Liver (tissue), 3 donors: ENCODE measurements around the gene CBX4.

Experiments used
- FOXA1 ChIP-seq: IDR thresholded peaks from 2 replicates; pipeline ENCODE4 v1.6.1; 2016; ENCODE audit warnings: antibody characterized with exemption
- GABPA ChIP-seq, 2 donors: IDR thresholded peaks in 1 of 2; conservative IDR thresholded peaks in 1 of 2; 2 replicates each; pipeline ENCODE4 v1.6.1; 2016; ENCODE audit warnings: antibody characterized with exemption in 2 of 2, mild to moderate bottlenecking in 1 of 2, moderate library complexity in 1 of 2
- HNF4A ChIP-seq, 2 donors: conservative IDR thresholded peaks; 2 replicates each; pipeline ENCODE4 v1.6.1; 2016; ENCODE audit warnings: antibody characterized with exemption in 2 of 2, mild to moderate bottlenecking in 2 of 2
- JUND ChIP-seq, 2 donors: IDR thresholded peaks; 2 replicates each; pipeline ENCODE4 v1.6.1; 2016; ENCODE audit warnings: antibody characterized with exemption in 2 of 2
- NR2F2 ChIP-seq: IDR thresholded peaks from 2 replicates; pipeline ENCODE4 v1.6.1; 2016; ENCODE audit warnings: antibody characterized with exemption
- RXRA ChIP-seq, 2 donors: IDR thresholded peaks; 2 replicates each; pipeline ENCODE4 v1.6.1; 2017 to 2018; ENCODE audit warnings: antibody characterized with exemption in 2 of 2, mild to moderate bottlenecking in 1 of 2
- SP1 ChIP-seq: IDR thresholded peaks from 2 replicates; pipeline ENCODE4 v1.6.1; 2018; ENCODE audit warnings: antibody characterized with exemption, mild to moderate bottlenecking
- TAF1 ChIP-seq: conservative IDR thresholded peaks from 2 replicates; pipeline ENCODE4 v1.6.1; 2016; ENCODE audit warnings: antibody characterized with exemption, mild to moderate bottlenecking
- YY1 ChIP-seq: IDR thresholded peaks from 2 replicates; pipeline ENCODE4 v1.6.1; 2016; ENCODE audit warnings: antibody characterized with exemption, mild to moderate bottlenecking
- TF ChIP-seq, protein P1 (sequence below): fragments of 150-350 bp; IDR thresholded peaks from 2 replicates; pipeline ENCODE4 v1.5.1; 2017; ENCODE audit warnings: improper control_type of control experiment, low read depth, low read length; ENCODE audit not compliant: missing input control
- TF ChIP-seq, protein P2 (sequence below): IDR thresholded peaks from 2 replicates; pipeline ENCODE4 v1.6.1; 2016; ENCODE audit warnings: antibody characterized with exemption
- TF ChIP-seq, protein P3 (sequence below): IDR thresholded peaks from 2 replicates; pipeline ENCODE4 v1.6.1; 2016; ENCODE audit warnings: antibody characterized with exemption
- TF ChIP-seq, protein P4 (sequence below): IDR thresholded peaks from 2 replicates; pipeline ENCODE4 v1.6.1; 2016; ENCODE audit warnings: antibody characterized with exemption, mild to moderate bottlenecking
- donor health status: healthy.
- donor health status: healthy.

DNA sequence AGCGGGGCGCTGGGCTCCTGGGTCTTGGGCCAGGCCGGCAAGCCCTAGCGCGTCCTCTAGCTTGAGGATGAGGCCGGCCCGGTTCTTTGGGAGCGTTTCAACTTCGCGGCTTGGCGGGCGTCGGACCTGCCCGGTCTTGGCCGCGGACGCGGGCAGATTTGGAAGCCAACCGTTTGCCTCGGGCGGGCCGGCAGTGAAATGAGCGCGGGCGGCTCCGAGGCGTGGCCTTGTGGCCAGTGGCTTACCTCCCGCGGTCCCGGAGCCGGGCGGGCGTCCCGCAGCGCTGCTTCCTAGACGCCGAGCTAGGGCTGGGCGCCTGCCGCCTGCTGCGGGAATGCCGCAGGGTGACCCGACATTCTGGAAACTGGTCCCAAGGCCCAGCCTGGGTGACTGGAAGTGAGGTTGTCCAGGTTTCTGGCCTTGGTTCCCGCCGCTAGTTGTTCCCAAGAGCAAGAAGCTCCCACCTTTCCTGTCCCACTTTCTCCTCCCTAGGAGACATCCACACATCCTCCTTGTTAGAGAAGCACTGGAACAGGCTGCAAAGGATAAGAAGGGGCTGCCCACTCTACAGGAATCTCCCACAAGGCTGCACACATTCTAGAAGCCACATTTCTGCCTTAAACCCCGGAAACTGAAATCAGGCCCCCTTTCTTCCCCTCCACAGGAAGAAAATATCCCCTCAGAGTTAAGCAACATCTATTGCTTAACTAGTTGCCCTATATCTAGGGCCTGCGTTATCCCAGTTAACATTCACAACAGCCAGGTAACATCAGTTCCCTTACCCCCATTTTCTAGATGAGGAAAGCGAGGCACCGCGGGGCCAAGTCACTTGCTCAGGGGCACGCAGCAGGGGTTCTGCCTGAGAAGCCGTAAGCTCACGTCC, 37.8 kb downstream of the CBX4 start:
- TF ChIP-seq, protein P1, sequence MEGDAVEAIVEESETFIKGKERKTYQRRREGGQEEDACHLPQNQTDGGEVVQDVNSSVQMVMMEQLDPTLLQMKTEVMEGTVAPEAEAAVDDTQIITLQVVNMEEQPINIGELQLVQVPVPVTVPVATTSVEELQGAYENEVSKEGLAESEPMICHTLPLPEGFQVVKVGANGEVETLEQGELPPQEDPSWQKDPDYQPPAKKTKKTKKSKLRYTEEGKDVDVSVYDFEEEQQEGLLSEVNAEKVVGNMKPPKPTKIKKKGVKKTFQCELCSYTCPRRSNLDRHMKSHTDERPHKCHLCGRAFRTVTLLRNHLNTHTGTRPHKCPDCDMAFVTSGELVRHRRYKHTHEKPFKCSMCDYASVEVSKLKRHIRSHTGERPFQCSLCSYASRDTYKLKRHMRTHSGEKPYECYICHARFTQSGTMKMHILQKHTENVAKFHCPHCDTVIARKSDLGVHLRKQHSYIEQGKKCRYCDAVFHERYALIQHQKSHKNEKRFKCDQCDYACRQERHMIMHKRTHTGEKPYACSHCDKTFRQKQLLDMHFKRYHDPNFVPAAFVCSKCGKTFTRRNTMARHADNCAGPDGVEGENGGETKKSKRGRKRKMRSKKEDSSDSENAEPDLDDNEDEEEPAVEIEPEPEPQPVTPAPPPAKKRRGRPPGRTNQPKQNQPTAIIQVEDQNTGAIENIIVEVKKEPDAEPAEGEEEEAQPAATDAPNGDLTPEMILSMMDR, result no peak
- TF ChIP-seq, protein P2, sequence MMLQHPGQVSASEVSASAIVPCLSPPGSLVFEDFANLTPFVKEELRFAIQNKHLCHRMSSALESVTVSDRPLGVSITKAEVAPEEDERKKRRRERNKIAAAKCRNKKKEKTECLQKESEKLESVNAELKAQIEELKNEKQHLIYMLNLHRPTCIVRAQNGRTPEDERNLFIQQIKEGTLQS, result no peak
- no peak for TF ChIP-seq JUND (IDR thresholded peaks at IDR 0.05)
- TF ChIP-seq YY1, result no peak
- no peak for TF ChIP-seq FOXA1
- no peak for TF ChIP-seq SP1
- TF ChIP-seq, protein P3, sequence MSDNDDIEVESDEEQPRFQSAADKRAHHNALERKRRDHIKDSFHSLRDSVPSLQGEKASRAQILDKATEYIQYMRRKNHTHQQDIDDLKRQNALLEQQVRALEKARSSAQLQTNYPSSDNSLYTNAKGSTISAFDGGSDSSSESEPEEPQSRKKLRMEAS, result no peak
- no peak for TF ChIP-seq TAF1
- TF ChIP-seq, protein P4, sequence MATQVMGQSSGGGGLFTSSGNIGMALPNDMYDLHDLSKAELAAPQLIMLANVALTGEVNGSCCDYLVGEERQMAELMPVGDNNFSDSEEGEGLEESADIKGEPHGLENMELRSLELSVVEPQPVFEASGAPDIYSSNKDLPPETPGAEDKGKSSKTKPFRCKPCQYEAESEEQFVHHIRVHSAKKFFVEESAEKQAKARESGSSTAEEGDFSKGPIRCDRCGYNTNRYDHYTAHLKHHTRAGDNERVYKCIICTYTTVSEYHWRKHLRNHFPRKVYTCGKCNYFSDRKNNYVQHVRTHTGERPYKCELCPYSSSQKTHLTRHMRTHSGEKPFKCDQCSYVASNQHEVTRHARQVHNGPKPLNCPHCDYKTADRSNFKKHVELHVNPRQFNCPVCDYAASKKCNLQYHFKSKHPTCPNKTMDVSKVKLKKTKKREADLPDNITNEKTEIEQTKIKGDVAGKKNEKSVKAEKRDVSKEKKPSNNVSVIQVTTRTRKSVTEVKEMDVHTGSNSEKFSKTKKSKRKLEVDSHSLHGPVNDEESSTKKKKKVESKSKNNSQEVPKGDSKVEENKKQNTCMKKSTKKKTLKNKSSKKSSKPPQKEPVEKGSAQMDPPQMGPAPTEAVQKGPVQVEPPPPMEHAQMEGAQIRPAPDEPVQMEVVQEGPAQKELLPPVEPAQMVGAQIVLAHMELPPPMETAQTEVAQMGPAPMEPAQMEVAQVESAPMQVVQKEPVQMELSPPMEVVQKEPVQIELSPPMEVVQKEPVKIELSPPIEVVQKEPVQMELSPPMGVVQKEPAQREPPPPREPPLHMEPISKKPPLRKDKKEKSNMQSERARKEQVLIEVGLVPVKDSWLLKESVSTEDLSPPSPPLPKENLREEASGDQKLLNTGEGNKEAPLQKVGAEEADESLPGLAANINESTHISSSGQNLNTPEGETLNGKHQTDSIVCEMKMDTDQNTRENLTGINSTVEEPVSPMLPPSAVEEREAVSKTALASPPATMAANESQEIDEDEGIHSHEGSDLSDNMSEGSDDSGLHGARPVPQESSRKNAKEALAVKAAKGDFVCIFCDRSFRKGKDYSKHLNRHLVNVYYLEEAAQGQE, result no peak
- TF ChIP-seq RXRA (IDR thresholded peaks at IDR 0.05), result no peak
- TF ChIP-seq HNF4A (conservative IDR thresholded peaks at IDR 0.05), result no peak
- no peak for TF ChIP-seq NR2F2
- TF ChIP-seq GABPA (IDR thresholded peaks at IDR 0.05 in 1 of 2, conservative IDR thresholded peaks at IDR 0.05 in 1 of 2), result no peak
